ENCODE data around the gene CAPZB. TPM values are rescaled to one million over a fixed set of nuclear protein-coding genes. Genes with fewer than 3 reads are reported as not detected.

CAPZB gene
- total RNA-seq, 1 experiment from 2014 or later = 491 TPM

DNA sequence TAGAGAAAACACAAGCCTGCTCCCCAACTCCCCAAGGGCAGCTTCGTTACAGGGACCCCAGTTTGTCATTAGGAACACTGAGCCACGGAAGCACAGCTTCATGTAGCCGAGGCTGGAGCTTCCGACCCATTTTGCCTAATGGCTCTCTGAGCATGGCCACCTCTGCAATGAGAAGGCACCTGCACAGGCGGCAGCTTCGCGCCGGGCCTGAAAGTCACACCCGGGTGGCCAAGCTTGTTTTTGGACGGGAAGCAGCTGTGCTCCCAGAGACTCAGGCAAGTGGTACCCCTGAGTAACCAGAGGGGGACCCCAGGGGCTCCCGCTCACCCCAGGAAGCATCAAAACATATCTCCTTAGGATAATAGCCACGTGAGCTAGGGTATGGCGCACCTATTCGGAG lies 92.3 kb downstream of the CAPZB start:
- POLR2A ChIA-PET = no interaction called here
- Histone ChIP-seq H3K36me3 (ENCODE audit: control insufficient read depth, insufficient read depth, low read length) (no peaks in the 10 kb centered on the region), H3K9me3 (ENCODE audit: control insufficient read depth, insufficient read depth, low read depth, low read length) (no peaks in the 10 kb centered on the region), H3K4me1 (ENCODE audit: control insufficient read depth, insufficient read depth, low read length) (peaks cover 24% of the 10 kb centered on the region), H3K27me3 (ENCODE audit: control insufficient read depth, insufficient read depth, low read length) (no peaks in the 10 kb centered on the region), H3K27ac (ENCODE audit: low read length) (no peak overlapping the region), H3K4me3 (ENCODE audit: low read depth in 2 of 2, low read length in 2 of 2) (no peak overlapping the region)
- ATAC-seq (no peak), DNase-seq (ENCODE audit: low read depth, low spot score) (no peak)
- no TSS peak for BruUV-seq (replicated peaks)
- intact Hi-C loops (cut with micrococcal nuclease; ENCODE audit: unreplicated experiment) (loop anchor here (5.0 kb wide), 1 partner anchor 259 kb away; no protein-coding TSS in a partner anchor), in situ Hi-C loops (cut with HindIII; ENCODE audit: low pct_unique_long_range_greater_than_20kb, low sequenced_read_pairs) (no loop called here)
- TF ChIP-seq POLR2AphosphoS5 (IDR thresholded peaks at IDR 0.05; ENCODE audit: low read depth, low read length) (no peak), TCF7L2 (IDR thresholded peaks at IDR 0.05; ENCODE audit: low read depth, low read length) (no peak), SIN3A (IDR thresholded peaks at IDR 0.05; ENCODE audit: borderline replicate concordance, insufficient read depth, low read depth, low read length) (no peak)
- TF ChIP-seq, protein P1, sequence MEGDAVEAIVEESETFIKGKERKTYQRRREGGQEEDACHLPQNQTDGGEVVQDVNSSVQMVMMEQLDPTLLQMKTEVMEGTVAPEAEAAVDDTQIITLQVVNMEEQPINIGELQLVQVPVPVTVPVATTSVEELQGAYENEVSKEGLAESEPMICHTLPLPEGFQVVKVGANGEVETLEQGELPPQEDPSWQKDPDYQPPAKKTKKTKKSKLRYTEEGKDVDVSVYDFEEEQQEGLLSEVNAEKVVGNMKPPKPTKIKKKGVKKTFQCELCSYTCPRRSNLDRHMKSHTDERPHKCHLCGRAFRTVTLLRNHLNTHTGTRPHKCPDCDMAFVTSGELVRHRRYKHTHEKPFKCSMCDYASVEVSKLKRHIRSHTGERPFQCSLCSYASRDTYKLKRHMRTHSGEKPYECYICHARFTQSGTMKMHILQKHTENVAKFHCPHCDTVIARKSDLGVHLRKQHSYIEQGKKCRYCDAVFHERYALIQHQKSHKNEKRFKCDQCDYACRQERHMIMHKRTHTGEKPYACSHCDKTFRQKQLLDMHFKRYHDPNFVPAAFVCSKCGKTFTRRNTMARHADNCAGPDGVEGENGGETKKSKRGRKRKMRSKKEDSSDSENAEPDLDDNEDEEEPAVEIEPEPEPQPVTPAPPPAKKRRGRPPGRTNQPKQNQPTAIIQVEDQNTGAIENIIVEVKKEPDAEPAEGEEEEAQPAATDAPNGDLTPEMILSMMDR (IDR thresholded peaks at IDR 0.05) = no peak
- TF ChIP-seq, protein P2, sequence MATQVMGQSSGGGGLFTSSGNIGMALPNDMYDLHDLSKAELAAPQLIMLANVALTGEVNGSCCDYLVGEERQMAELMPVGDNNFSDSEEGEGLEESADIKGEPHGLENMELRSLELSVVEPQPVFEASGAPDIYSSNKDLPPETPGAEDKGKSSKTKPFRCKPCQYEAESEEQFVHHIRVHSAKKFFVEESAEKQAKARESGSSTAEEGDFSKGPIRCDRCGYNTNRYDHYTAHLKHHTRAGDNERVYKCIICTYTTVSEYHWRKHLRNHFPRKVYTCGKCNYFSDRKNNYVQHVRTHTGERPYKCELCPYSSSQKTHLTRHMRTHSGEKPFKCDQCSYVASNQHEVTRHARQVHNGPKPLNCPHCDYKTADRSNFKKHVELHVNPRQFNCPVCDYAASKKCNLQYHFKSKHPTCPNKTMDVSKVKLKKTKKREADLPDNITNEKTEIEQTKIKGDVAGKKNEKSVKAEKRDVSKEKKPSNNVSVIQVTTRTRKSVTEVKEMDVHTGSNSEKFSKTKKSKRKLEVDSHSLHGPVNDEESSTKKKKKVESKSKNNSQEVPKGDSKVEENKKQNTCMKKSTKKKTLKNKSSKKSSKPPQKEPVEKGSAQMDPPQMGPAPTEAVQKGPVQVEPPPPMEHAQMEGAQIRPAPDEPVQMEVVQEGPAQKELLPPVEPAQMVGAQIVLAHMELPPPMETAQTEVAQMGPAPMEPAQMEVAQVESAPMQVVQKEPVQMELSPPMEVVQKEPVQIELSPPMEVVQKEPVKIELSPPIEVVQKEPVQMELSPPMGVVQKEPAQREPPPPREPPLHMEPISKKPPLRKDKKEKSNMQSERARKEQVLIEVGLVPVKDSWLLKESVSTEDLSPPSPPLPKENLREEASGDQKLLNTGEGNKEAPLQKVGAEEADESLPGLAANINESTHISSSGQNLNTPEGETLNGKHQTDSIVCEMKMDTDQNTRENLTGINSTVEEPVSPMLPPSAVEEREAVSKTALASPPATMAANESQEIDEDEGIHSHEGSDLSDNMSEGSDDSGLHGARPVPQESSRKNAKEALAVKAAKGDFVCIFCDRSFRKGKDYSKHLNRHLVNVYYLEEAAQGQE (IDR thresholded peaks at IDR 0.05; ENCODE audit: insufficient read depth in 1 of 2, low read depth in 2 of 2, low read length in 1 of 2) = no peak
- CTCF ChIA-PET = interaction anchor here (0.7 kb wide), 1 partner anchor 261 kb away, joined by 3 read pairs; no protein-coding TSS in a partner anchor

GRCh38 chr1:19392221-19392620 lies 93.1 kb downstream of the CAPZB start:
- TF ChIP-seq SIN3A (IDR thresholded peaks at IDR 0.05; ENCODE audit: borderline replicate concordance, insufficient read depth, low read depth, low read length) (no peak), TCF7L2 (IDR thresholded peaks at IDR 0.05; ENCODE audit: low read depth, low read length) (no peak), POLR2AphosphoS5 (IDR thresholded peaks at IDR 0.05; ENCODE audit: low read depth, low read length) (no peak)
- TF ChIP-seq, protein P1 (IDR thresholded peaks at IDR 0.05) = no peak
- TF ChIP-seq, protein P2 (IDR thresholded peaks at IDR 0.05; ENCODE audit: insufficient read depth in 1 of 2, low read depth in 2 of 2, low read length in 1 of 2) = no peak
- BruUV-seq (replicated peaks) = no TSS peak
- Histone ChIP-seq H3K9me3 (ENCODE audit: control insufficient read depth, insufficient read depth, low read depth, low read length) (no peaks in the 10 kb centered on the region), H3K27ac (ENCODE audit: low read length) (no peak overlapping the region), H3K4me1 (ENCODE audit: control insufficient read depth, insufficient read depth, low read length) (peaks cover 24% of the 10 kb centered on the region), H3K36me3 (ENCODE audit: control insufficient read depth, insufficient read depth, low read length) (no peaks in the 10 kb centered on the region; the same call in 1 of the 2 replicates), H3K4me3 (ENCODE audit: low read depth in 2 of 2, low read length in 2 of 2) (no peak overlapping the region), H3K27me3 (ENCODE audit: control insufficient read depth, insufficient read depth, low read length) (no peaks in the 10 kb centered on the region)
- ChIA-PET POLR2A (no interaction called here), CTCF (no interaction called here)
- in situ Hi-C loops (cut with HindIII; ENCODE audit: low pct_unique_long_range_greater_than_20kb, low sequenced_read_pairs) = no loop called here
- intact Hi-C loops (cut with micrococcal nuclease; ENCODE audit: unreplicated experiment) = loop anchor here (5.0 kb wide), 1 partner anchor 260 kb away; no protein-coding TSS in a partner anchor
- no peak for ATAC-seq
- no peak for DNase-seq (ENCODE audit: low read depth, low spot score)
